Activated CD4-positive, alpha-beta T cell treated with anti-CD3 and anti-CD28 coated beads for 1 hour (primary cell): ENCODE measurements around the gene SYNE2.
"Not testable (repeated sequence)": the region's sequence is repeated elsewhere in the genome, so short reads cannot be mapped to it uniquely, and the experiment has no call there.

Experiments
- DNase-seq: peaks from one replicate; pipeline ENCODE4 v3.0.0-alpha.2; 2020

The SYNE2 gene

GRCh38 chr14:64026600-64026999 is 173.8 kb downstream of the SYNE2 start:
- no peak for DNase-seq

GRCh38 chr14:64035143-64035542 is 182.3 kb downstream of the SYNE2 start:
- no peak for DNase-seq

DNA sequence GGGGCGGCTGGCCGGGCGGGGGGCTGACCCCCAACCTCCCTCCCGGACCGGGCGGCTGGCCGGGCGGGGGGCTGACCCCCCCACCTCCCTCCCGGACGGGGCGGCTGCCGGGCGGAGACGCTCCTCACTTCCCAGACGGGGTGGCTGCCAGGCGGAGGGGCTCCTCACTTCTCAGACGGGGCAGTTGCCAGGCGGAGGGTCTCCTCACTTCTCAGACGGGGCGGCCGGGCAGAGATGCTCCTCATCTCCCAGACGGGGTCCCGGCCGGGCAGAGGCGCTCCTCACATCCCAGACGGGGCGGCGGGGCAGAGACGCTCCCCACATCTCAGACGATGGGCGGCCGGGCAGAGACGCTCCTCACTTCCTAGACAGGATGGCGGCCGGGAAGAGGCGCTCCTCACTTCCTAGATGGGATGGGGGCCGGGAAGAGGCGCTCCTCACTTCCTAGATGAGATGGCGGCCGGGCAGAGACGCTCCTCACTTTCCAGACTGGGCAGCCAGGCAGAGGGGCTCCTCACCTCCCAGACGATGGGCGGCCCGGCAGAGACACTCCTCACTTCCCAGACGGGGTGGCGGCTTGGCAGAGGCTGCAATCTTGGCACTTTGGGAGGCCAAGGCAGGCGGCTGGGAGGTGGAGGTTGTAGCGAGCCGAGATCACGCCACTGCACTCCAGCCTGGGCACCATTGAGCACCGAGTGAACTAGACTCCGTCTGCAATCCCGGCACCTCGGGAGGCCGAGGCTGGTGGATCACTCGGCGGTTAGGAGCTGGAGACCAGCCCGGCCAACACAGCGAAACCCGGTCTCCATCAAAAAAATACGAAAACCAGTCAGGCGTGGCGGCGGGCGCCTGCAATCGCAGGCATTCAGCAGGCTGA is 185.3 kb downstream of the SYNE2 start:
- not testable (repeated sequence) for DNase-seq

GRCh38 chr14:64038841-64039542 is 186.2 kb downstream of the SYNE2 start:
- no peak for DNase-seq

DNA sequence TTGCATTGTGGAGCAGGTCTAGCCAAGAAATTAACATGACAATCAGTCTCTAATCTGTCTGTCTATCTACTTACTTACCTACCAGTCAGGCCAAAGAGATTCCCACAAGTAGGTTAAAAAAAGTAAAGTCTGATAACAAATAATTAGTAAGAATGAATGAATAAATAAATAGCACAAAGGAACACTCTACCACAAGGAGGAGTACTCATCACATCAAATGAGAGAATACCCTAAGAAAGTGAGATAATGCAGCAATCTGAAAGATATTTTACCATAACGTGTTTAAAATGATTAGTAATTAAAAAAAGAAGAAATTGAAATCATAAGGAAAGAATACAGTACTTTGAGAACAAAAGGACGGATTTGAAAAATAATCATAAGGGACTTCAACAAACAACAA is 187.2 kb downstream of the SYNE2 start:
- DNase-seq = no peak

- DNase-seq = not testable (repeated sequence)
Measured at GRCh38 chr14:64043296-64043695, 190.5 kb downstream of the SYNE2 start.

GRCh38 chr14:64045091-64045490 is 192.3 kb downstream of the SYNE2 start:
- DNase-seq = no peak

GRCh38 chr14:64049616-64050381 is 197.0 kb downstream of the SYNE2 start:
- DNase-seq = no peak

- DNase-seq = no peak
Measured at GRCh38 chr14:64053694-64054669, 201.2 kb downstream of the SYNE2 start.

GRCh38 chr14:64059454-64060198 is 206.8 kb downstream of the SYNE2 start:
- DNase-seq = no peak

DNA sequence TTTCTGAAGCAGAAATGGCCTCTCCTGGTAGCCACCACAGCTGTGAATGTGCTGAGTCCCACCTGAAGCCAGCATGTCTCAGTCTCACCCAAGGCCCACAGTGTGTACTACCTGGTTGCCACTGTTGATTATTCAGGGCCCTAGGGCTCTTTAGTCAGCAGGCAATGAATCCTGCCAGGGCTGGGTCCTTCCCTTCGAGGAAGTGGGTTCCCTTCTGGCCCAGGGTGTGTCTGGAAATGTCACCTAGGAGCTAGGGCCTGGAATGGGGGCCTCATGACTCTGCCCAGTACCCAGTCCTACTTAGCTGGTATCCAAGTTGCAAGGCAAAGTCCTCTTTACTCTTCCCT is 207.4 kb downstream of the SYNE2 start:
- DNase-seq = no peak

DNA sequence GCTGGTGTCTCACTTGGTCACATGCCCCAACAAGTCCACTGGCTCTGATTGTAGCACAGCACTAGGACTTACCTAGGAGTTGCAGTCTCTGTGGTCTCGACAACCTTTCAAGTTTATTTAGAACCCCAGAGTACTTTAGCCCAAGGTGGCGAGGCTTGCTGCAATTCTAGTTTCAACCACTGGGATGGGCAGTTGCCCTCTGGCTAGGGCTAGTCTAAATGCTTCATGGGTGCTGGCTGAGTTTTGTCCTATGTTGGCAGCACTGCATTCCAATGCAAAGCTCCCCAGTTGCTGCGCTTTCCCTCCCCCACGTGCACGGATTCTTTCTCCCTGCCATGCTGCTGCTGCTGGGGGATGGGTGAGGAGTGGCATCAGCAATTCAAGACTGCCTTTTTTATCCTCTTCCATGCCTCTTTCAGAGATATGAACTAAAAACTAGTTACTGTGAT is 207.9 kb downstream of the SYNE2 start:
- no peak for DNase-seq

DNA sequence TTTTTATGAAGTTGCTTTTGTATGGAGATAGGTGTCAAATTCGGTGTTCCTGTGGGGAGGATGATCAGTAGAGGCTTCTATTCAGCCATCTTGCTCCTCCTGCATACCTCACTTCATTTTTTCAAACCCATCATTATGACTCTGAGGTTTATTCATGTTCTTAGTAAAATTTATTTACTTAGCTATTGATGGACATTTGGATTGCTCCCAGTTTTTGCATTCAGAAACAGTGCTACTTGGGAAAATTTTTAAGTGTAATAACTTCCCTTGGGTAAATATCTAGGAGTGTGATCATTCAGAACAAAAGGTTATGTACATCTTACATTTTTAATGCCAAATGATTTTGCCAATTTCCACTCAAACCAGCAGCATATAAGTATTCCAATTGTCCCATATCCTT is 208.3 kb downstream of the SYNE2 start:
- DNase-seq = no peak

GRCh38 chr14:64061706-64062105 is 208.9 kb downstream of the SYNE2 start:
- no peak for DNase-seq

GRCh38 chr14:64062381-64063115 is 209.7 kb downstream of the SYNE2 start:
- DNase-seq = no peak

- DNase-seq = no peak
Measured at GRCh38 chr14:64064447-64064846, 211.6 kb downstream of the SYNE2 start.

GRCh38 chr14:64069634-64070359 is 217.0 kb downstream of the SYNE2 start:
- no peak for DNase-seq

DNA sequence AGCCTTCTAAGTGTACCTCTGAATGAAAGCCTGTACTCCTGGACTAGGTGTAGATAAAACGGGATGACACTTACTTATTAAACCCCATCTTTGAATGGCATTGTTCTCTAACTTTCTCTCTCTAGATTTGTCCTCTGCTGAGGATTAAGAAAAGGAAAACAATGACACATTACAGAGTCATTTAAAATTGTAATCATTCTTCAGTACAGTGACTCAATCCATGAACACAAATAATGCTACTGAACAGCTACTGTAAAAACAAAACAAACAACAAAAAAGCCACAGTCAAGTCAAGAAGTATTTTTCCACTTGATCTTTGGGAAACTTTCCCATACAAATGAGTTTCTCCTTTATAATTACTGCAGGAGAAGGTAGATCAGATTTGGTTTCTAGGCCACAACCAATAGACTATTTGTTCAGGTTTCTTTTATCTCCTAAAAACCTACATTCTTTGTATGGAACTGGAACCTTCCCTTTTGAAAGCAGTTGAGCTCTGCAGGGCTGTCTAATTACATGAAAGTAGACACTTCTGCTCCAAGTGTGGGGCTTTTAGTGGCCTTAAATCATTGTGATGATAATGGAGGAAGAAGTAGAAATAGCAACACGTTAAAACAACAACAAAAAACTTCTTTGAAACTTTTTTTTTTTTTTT is 222.3 kb downstream of the SYNE2 start:
- no peak for DNase-seq

DNA sequence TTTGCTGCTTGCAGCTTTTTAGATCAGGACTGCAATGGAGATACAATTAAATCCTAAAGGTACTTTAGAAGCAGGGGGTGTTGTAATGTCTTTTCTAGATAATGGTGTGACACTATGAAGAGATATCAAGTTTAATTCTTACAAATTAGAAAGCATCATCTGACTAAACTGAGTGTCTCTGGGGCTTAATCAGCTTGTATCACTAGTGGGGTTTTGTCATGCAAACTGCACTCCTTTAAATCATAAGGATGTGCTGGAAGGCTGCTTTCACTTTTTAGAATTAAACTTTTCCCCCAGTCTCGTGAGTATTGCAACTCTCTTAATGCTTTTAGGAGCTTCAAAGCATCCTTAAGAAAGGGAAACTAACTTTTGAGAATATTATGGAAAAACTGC is 222.8 kb downstream of the SYNE2 start:
- DNase-seq = no peak

DNA sequence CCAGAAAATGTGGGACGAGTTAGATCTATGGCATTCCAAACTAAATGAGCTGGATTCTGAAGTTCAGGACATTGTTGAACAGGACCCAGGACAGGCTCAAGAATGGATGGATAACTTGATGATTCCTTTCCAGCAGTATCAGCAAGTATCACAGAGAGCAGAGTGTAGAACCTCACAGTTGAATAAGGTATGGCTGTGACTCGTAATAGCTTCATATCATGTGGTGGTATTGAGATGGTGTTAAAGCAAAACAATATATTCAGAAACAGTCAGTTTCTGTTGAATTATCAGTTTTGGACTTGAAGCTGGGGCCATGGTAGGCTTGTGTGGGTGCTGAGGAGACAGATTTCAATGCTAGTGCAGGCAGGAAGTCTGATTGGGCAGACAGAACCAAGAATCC is 227.6 kb downstream of the SYNE2 start:
- no peak for DNase-seq
